HL-60 (cell line): Measurements from ENCODE around the gene VPS13D.

Experiments used
- CTCF ChIP-seq: IDR thresholded peaks from one replicate; pipeline ENCODE4 v1.5.1; 2011; ENCODE audit warnings: low read length, control low read depth, inconsistent platforms; ENCODE audit not compliant: insufficient read depth
- GABPA ChIP-seq: IDR thresholded peaks from 2 replicates; pipeline ENCODE4 v1.6.1; 2012; ENCODE audit warnings: low read depth
- POLR2AphosphoS5 ChIP-seq: IDR thresholded peaks from 2 replicates; pipeline ENCODE4 v1.6.1; 2012; ENCODE audit warnings: low read depth
- REST ChIP-seq: IDR thresholded peaks from 2 replicates; pipeline ENCODE4 v1.6.1; 2012; ENCODE audit warnings: low read depth; ENCODE audit not compliant: insufficient replicate concordance
- SPI1 ChIP-seq: IDR thresholded peaks from 2 replicates; pipeline ENCODE4 v1.6.1; 2012; ENCODE audit warnings: low read depth, mild to moderate bottlenecking, borderline replicate concordance

GRCh38 chr1:12531179-12531499, 301.3 kb downstream of the VPS13D start:
- TF ChIP-seq POLR2AphosphoS5, result no peak
- TF ChIP-seq CTCF, result no peak
- TF ChIP-seq GABPA, result no peak
- TF ChIP-seq REST, result no peak
- no peak for TF ChIP-seq SPI1
